ENCODE data around the gene NLGN4Y.
"Not testable (repeated sequence)": the region's sequence is repeated elsewhere in the genome, so short reads cannot be mapped to it uniquely, and the experiment has no call there.

GRCh38 chrY:14861033-14861432, 336.7 kb downstream of the NLGN4Y start:
- not testable (repeated sequence) for TF ChIP-seq ONECUT2 (CRISPR knock-in tag; IDR thresholded peaks at IDR 0.05); POLR2A (IDR thresholded peaks at IDR 0.05; ENCODE audit: insufficient read depth in 1 of 2, low read depth in 2 of 2, low read length in 2 of 2); SMAD1 (CRISPR knock-in tag; IDR thresholded peaks at IDR 0.05; ENCODE audit: borderline replicate concordance, low read depth); PBX2 (CRISPR knock-in tag; IDR thresholded peaks at IDR 0.05); CTCF (CRISPR knock-in tag; IDR thresholded peaks at IDR 0.05); TCF7L2 (IDR thresholded peaks at IDR 0.05; ENCODE audit: low read depth, low read length); ZNF446 (CRISPR knock-in tag; IDR thresholded peaks at IDR 0.05); ATF4 (CRISPR knock-in tag; IDR thresholded peaks at IDR 0.05)

All from HepG2 (cell line).